Measurements from ENCODE around the gene ITGAL. TPM values are rescaled to one million over a fixed set of nuclear protein-coding genes. Genes with fewer than 3 reads are reported as not detected.

Gene ITGAL
- total RNA-seq, 1 donor from 2014 or later: 0.82 TPM

DNA sequence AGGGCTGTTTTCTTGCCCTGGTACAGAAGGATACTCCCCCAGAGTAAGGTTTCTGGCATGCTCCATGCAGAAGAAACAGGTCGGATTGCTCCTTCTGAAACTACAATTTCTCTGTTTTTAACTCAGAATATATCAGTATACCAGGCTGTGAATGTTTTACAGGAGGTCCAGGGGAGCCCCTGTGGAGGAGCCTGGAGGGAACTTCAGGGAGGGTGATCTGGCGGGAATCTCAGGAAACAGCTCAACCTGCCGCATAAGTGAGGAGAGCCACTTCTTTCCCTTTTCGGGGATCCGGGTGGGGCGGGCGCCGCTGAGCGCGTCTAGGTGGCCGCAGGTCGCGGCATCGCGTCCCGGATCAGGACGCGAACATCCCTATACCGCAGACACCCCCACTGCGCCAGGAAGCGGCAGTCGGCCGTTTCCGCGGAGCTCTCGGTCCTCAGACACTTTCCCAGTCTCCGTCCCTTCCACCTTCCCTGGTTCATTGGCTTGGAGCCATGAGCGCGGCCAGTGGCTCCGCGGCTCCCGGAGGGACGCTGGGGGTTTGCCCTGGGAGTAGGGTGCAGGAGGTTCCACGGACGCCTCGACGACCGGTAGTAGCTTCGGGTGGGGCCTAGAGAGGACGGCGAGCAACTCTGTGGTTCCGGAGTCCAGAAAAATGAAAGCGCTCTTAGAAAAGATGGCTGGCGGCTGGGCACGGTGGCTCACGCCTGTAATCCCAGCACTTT lies 88.7 kb downstream of the ITGAL start:
- FAIRE-seq: no peak
- no peak for DNase-seq (ENCODE audit: low spot score in 2 of 2)

DNA sequence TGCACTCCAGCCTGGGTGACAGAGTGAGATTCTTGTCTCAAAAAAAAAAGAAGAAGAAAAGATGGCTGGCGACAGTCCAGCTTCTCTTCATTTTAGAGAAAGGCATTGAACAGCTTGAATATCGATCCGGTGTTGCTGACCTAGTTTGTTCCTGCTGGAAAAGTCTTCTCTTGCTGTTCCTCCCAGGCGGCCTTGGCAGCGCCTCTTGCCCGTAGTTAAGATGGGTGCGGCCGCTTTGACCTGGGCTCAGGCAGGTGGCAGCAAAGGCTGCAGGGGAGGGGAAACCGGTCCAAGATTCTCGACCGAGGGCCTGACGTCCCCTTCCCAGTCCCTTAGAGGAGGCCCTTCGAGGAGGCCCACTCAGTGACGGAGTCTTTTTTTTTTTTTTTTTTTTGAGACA lies 89.5 kb downstream of the ITGAL start:
- no peak for FAIRE-seq
- no peak for DNase-seq (ENCODE audit: low spot score in 2 of 2)

DNA sequence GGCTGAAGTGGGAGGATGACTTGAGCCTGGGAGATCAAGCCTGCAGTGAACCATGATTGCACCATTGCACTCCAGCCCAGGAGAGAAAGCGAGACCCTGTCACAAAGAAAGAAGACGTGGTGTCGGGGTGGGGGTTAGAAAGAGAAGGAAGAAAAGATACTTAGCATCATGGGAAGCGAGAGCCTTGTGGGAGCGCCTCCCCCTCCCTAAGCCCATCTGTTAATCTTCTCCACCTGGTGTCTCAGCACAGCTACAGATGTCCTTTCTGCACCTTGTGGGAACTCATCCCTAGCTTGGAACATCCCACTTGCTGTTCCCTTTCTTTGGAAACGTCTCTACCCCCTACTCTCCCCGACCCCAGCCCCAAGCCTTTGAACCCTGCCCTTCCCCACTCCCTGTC lies 93.0 kb downstream of the ITGAL start:
- DNase-seq (ENCODE audit: low spot score in 2 of 2) (no peak), FAIRE-seq (no peak)

DNA sequence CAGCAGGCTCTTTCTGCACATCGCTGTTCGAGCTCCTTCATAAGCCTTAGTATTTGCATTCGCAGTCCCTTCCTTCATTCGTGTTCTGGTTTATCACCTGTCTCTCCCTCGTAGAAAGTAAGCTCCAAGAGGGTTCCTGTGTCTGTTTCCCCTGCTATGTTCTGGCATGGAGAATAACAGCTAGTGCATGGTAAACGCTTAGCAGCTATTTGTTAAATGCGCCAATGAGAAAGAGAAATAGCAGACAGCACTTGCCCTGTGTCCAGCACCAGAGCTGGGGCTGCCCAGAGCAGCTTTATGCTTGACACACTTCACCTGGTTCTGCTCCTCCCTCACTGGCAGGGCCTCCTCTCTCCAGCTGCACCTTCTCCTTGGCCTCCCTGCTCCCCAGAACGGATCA lies 93.4 kb downstream of the ITGAL start:
- DNase-seq (ENCODE audit: low spot score in 2 of 2) (no peak), FAIRE-seq (no peak)

DNA sequence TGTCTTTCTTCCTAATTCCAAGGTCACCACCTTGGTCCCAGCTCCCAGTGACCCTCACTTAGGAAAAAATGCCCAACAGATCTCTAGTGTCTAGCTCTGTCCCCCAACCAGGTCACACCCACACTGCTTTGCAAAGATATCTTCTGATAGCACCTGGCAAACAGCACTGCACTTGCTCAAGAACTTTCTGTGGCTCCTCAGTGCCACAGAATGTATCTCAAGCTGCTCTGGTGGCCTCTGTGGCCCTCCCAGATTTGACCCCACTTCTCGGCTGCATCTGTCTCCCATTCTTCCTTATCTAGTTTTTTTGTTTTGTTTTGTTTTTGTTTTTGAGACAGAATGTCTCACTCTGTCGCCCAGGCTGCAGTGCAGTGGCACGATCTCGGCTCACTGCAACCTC lies 94.0 kb downstream of the ITGAL start:
- FAIRE-seq: no peak
- DNase-seq (ENCODE audit: low spot score in 2 of 2): no peak

DNA sequence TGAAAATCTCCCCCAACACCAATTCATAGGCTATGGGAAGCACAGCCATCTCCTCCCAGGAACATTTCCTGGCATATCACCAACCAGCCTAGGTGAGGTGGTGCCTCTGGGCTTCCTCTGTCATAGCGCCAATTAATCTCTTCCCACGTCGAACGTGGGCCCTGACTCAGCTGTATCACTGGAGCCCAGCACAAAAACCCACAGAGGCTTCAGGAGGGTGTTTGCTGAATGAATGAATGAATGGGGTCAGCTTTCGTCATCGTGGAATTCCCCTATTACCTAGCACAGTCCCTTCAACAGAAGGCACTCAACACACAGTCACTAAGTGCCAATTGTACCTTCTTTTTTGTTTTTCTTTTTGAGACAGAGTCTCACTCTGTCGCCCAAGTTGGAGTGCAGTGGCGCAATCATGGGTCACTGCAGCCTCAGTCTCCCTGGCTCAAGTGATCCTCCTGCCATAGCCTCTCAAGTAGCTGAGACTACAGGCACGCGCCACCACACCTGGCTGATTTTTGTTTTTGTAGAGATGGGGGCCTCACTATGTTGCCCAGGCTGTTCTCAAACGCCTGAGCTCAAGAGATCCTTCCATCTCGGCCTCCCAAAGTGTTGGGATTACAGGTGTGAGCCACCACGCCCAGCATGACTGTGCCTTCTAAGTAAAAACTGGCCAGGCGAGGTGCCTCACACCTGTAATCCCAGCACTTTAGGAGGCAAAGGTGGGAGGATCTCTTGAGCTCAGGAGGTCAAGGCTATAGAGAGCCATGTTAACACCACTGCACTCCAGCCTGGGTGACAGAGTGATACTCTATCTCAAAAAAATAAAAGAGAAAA lies 94.8 kb downstream of the ITGAL start:
- DNase-seq (ENCODE audit: low spot score in 2 of 2) (no peak), FAIRE-seq (no peak)

DNA sequence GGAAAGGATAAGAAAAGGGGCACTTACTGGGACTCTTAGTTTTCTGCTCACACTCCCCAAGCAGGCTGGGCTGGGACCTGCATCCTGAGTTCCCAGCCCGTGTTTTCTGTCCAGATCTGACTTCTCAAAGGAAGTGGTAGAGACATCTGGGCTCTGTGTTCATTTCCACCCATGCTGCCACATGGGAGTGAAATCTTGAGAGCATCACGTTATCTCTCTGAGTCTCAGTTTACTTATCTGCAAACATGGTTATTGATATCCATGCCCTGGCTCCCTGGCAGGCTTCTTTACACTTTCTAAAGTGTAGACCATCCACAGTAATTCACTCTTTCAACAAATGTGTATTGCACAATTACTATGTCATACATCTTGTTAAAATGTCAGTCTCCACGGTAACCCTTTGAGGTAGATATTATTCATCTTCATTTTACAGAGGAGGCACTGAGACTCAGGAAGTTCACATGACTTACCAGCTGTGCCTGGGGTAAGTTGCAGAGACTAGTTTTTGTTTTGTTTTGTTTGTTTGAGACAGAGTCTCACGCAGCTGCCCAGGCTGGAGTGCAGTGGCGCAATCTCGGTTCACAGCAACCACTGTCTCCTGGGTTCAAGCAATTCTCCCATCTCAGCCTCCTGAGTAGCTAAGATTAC lies 95.6 kb downstream of the ITGAL start:
- FAIRE-seq (no peak), DNase-seq (ENCODE audit: low spot score in 2 of 2) (no peak)

DNA sequence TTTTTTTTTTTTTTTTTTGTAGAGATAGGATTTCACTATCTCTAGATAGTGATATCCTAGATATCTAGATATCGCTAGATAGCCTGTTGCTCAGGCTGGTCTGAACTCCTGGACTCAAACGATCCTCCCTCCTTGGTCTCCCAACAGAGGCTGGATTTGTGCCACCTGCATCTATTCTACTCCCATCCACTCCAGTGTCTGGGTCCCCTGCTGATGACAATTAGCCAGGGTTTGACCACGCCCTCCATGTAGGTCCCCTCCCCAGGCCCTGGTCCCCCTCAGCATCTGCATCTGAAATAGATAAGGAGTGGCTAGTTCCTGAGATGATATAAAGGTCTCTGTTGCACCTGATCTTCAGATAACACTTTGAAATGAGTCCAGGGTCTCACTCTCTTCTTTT lies 96.7 kb downstream of the ITGAL start:
- FAIRE-seq (no peak), DNase-seq (ENCODE audit: low spot score in 2 of 2) (no peak)

DNA sequence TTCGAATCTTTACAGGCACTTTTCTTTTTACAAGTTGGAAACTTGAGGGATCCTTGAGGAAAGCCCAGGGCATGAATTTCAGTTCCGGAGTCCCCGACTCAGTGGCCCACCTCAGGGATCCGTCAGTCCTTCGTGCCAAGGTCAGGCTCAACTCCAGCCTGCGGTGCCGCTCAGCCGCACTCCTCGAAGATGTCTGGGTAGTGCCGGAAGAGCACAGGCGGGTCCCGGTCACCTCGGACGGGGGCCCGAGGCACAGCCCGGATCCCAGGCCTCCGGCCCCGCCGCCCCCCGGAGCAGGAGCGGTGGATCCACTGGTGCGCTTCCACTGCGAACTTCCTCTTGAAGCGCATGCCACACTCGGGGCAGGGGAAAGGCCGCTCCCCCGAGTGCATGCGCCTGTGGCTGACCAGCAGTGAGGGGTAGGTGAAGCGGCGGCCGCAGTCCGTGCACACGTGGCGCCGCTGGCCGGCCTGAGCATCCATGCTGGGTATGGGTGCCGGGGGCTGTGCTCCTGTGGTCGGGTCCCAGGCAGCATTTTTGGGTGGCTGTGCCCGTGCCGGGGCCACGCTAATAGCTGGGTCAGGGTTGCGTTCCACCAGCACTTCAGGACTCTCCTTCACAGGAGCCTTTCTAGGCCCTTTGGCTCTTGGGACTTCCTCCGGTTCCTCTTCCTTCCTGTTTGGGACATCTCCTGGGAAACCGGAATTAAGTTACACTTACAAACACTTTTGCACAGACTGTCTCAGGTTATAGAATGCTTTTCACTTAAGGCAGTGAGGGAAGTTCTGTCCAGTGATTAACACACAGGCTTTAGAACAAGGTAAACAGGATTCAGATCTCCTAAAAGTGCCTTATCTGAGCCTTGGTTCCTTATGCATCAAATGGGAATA lies 97.4 kb downstream of the ITGAL start:
- no peak for DNase-seq (ENCODE audit: low spot score in 2 of 2)
- FAIRE-seq: no peak

DNA sequence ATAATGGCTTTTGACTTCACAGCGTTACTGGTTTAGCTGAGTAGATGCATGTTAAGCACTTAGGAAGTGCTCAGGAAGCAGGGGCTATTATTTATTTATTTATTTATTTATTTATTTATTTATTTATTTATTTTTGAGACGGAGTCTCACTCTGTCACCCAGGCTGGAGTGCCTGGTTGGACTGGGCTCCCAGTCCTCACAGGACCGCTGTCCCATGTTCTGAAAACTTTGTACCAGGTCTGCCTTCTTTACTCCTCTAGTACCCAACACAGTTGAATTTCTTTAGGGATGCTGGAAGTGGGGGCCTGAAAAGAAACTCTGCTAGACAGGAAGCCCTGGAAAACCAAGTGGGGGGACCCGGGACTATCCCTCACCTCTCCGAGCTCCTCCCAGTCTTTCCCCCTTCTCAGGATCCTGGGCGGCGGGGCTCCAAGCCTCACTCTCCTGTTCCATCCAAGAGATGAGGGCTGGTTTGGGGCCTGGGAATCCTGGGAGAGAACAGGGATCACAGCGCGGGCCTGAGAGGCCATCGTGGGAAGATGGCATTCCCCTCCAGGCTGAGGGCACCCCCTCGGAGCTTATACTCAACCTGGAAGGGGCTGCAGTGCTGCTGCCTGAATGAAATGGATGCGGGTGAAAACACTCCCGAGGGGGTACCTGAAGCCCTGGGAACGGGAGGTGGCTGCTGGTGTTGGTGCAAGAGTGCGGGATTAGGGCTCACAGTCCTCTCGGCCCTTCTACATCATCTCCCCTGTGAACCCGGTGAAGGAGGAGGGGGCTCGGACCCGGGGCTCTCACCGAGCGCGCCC lies 98.3 kb downstream of the ITGAL start:
- DNase-seq (ENCODE audit: low spot score in 2 of 2): peak; percentile 51 to 67
- no peak for FAIRE-seq

DNA sequence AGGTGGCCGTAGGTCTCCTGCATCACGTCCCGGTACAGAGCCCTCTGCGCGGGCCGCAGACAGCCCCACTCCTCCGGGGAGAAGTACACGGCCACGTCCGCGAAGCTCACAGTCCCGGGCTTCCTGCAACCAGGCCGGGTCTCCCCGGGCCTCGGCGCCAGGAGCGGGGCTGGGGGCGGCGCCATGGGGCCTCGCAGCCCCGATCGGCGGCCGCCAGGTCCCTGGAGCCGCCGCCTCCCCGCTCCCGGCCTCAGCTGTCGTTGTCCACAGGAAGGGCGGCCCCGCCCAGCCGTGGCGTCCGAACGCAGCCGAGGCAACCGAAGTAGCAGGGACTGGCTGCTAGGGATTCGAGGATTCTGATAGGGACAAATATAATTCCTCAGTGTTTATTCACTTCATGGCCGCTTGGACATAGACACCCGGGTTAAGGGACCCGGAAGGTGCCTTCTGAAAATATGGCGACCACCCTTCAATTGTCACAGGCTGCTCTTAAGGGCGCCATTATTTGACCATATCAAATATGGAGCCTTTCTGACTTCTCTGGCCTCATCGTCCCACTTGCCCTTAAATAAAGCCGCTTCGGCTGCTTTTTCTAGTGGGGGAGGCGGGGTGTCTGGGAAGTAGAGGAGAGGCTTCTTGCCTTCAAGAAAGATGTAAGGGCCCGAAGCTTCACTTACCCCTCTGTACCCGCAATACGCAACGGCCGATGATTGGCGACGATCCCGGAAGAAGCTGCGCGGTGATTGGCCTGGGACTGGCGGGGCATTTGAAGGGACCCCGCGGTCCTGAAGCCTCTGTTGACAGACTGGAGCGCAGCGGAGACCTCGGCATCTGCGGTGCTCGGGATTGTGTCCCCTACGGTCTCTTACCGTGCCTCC lies 99.1 kb downstream of the ITGAL start, which contains the start of gene ZNF688:
TSS of gene ZNF688 (minus strand) at position 270 of the 878 bp plus-strand sequence. CDS start at position 185, 85 bp downstream.
- DNase-seq (ENCODE audit: low spot score in 2 of 2) (peak; percentile 94 to 97), FAIRE-seq (no peak)

Small RNA genes lying within 50 kb of the gene (small RNA-seq; reads per million reads assigned to genes)
- gene MIR4518 (not detected), gene RF00019 (not detected), gene RNU7-61P (not detected)

Other genes starting within 250 kb of the ITGAL start
- 1.2 TPM for gene NPIPB13, start 224.3 kb upstream of the ITGAL start, total RNA-seq
- gene CD2BP2, start 117.4 kb upstream of the ITGAL start, total RNA-seq: 38.7 TPM
- gene TBC1D10B, start 102.2 kb upstream of the ITGAL start, total RNA-seq: 25.3 TPM
- not detected for gene MYL11, start 97.9 kb upstream of the ITGAL start, total RNA-seq
- not detected for gene SEPTIN1, start 90.2 kb upstream of the ITGAL start, total RNA-seq
- gene ZNF48, start 77.3 kb upstream of the ITGAL start, total RNA-seq: 39.9 TPM
- 9.0 TPM for gene ZNF771, start 65.1 kb upstream of the ITGAL start, total RNA-seq
- gene DCTPP1, start 42.7 kb upstream of the ITGAL start, total RNA-seq: 28.9 TPM
- gene SEPHS2, start 26.9 kb upstream of the ITGAL start, total RNA-seq: 12.6 TPM
- gene ZNF768, start 53.8 kb downstream of the ITGAL start, total RNA-seq: 25.7 TPM
- 15.1 TPM for gene ZNF747, start 62.1 kb downstream of the ITGAL start, total RNA-seq
- 6.1 TPM for gene ZNF764, start 85.6 kb downstream of the ITGAL start, total RNA-seq
- 7.3 TPM for gene ZNF688, start 99.0 kb downstream of the ITGAL start, total RNA-seq
- 18.3 TPM for gene ZNF785, start 113.0 kb downstream of the ITGAL start, total RNA-seq
- 9.0 TPM for gene ZNF689, start 137.6 kb downstream of the ITGAL start, total RNA-seq
- 7.3 TPM for gene PRR14, start 178.2 kb downstream of the ITGAL start, total RNA-seq
- 8.2 TPM for gene FBRS, start 185.7 kb downstream of the ITGAL start, total RNA-seq
- gene SRCAP, start 226.4 kb downstream of the ITGAL start, total RNA-seq: 14.3 TPM

Measured in frontal cortex (tissue), 4 donors.